T-helper 2 cell treated with Interferon-gamma antibody and Interleukin-4, amounts not matched to agents 5 μg/mL and 100 μg/mL, for 36 hours (primary cell): ENCODE results near the gene ZNF710.
A peak's percentile ranks its signal among the peaks of the same experiment; 100 is the strongest.

Experiments
- DNase-seq: peaks from one replicate; pipeline ENCODE4 v3.0.0; 2021; ENCODE audit warnings: low spot score
- H3K27ac Mint-ChIP-seq: one replicate; pipeline ENCODE4 v1.8.0; 2021; ENCODE audit warnings: mild to moderate bottlenecking, mixed read lengths
- H3K27me3 Mint-ChIP-seq: one replicate; pipeline ENCODE4 v1.8.0; 2021; ENCODE audit warnings: low read depth, mixed read lengths
- H3K36me3 Mint-ChIP-seq: one replicate; pipeline ENCODE4 v1.8.0; 2021; ENCODE audit warnings: low read depth, mixed read lengths
- H3K4me1 Mint-ChIP-seq: one replicate; pipeline ENCODE4 v1.8.0; 2021; ENCODE audit warnings: low read depth, mixed read lengths
- H3K4me3 Mint-ChIP-seq: one replicate; pipeline ENCODE4 v1.8.0; 2022; ENCODE audit warnings: mild to moderate bottlenecking, moderate library complexity, mixed read lengths
- H3K9me3 Mint-ChIP-seq: one replicate; pipeline ENCODE4 v1.8.0; 2021; ENCODE audit warnings: mixed read lengths

Gene ZNF710

GRCh38 chr15:90085565-90085964 is 84.4 kb downstream of the ZNF710 start:
- Mint-ChIP-seq H3K27ac (no peak overlapping the region), H3K36me3 (peaks cover 71% of the 10 kb centered on the region), H3K27me3 (no peaks in the 10 kb centered on the region), H3K4me3 (no peak overlapping the region), H3K9me3 (no peaks in the 10 kb centered on the region), H3K4me1 (peaks cover 10% of the 10 kb centered on the region)
- DNase-seq, result no peak

- peaks cover 10% of the 10 kb centered on the region for H3K4me1 Mint-ChIP-seq
- H3K4me3 Mint-ChIP-seq, result no peak overlapping the region
- H3K36me3 Mint-ChIP-seq, result peaks cover 73% of the 10 kb centered on the region
- H3K9me3 Mint-ChIP-seq, result no peaks in the 10 kb centered on the region
- DNase-seq, result peak; percentile 35
- no peaks in the 10 kb centered on the region for H3K27me3 Mint-ChIP-seq
- H3K27ac Mint-ChIP-seq, result no peak overlapping the region
Observed at GRCh38 chr15:90086868-90087268, 85.7 kb downstream of the ZNF710 start.

- Mint-ChIP-seq H3K4me3 (no peak overlapping the region), H3K9me3 (no peaks in the 10 kb centered on the region), H3K27ac (peak overlapping the region; percentile 20), H3K4me1 (peaks cover 10% of the 10 kb centered on the region), H3K27me3 (no peaks in the 10 kb centered on the region), H3K36me3 (peaks cover 71% of the 10 kb centered on the region)
- DNase-seq, result no peak
Observed at GRCh38 chr15:90087454-90088154, 86.5 kb downstream of the ZNF710 start.

DNA sequence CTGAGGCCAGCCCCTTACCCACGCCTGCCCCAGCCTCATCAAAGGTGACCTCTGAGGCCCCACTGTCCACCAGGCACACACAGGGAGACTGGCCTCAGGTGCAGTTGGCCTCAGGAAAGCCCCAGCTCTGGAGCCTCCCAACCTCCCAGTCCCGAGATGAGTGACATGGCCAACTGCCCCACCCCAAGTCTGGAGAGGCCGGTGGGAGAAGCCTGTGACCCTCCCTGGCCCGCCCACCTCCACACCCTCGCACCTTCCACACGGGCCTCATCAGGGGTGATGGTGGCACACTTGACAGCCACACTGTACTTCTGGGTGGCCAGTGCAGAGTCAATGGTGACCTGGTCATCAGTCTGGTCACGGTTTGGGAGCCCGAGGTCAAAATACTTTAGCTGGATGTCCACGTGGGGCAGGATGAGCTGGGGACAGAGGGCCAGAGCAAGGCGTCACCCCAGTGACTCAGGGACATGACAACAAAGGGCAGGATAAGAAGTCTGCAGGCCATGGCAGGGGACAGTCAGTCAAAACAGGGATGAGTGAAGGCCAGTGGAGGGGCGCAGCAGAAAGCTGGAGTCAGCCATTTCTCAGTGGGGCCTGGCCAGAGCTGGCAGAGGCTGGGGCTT is 89.2 kb downstream of the ZNF710 start:
- Mint-ChIP-seq H3K27me3 (no peaks in the 10 kb centered on the region), H3K4me3 (no peak overlapping the region), H3K27ac (peak overlapping the region; percentile 49), H3K9me3 (no peaks in the 10 kb centered on the region), H3K4me1 (peaks cover 22% of the 10 kb centered on the region), H3K36me3 (peaks cover 70% of the 10 kb centered on the region)
- DNase-seq, result no peak

DNA sequence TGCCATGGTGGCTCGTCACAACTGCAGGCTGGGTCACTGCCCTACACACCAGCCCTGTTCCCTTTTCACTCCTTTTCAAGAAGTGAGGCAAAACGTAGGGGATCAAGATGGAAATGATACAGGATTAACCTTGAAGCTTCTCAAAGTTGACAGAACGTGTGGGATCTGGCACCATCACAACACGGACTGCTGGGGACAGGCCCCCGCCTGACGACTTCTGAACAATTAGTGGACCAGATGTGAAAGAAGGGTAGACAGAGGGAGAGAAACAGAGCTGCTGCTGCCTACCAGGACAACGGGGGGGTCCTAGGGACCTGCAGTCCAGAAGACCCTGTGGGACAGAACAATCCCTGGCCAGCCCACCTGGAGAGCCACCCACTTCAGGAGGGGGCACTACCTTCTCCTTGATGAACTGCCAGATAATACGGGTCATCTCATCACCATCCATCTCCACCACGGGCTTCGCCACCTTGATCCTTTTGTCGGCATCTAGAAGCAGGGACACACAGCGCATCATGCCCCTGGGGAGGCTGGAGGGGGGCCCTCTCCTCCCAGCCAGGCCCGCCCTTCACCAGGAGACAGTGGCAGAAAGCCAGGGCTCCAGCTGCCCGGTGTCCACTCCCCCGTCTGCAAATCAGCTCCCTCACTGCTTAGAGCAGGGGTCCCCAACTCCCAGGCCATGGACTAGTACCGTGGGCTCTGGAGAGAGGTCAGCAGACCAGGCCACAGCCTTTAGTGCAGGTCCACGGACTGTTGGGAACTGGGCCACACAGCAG is 90.2 kb downstream of the ZNF710 start:
- H3K4me3 Mint-ChIP-seq, result no peak overlapping the region
- no peak for DNase-seq
- no peaks in the 10 kb centered on the region for H3K27me3 Mint-ChIP-seq
- no peak overlapping the region for H3K27ac Mint-ChIP-seq
- H3K4me1 Mint-ChIP-seq, result peaks cover 30% of the 10 kb centered on the region
- no peaks in the 10 kb centered on the region for H3K9me3 Mint-ChIP-seq
- peaks cover 69% of the 10 kb centered on the region for H3K36me3 Mint-ChIP-seq

DNA sequence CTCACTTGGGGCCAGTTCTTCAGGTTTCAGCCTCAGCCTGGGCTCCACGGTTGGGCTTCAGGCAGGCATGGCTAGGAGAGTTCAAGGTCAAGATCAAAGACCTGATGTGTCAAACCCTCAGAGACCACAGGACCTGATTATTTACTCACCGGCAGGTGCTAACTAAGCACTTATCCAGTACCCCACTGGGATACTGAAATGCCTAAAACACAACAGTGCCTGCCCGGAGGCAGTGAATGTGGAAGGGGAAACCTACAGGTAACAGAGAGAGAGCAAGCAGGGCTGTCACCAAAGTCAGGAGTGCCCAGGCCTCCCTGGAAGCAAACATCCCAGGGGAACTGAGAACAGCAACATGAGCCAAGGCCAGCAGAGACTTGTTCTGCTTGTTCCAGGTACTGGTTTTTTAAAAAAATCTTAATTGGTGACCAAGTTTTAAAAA is 94.4 kb downstream of the ZNF710 start:
- Mint-ChIP-seq H3K4me1 (peaks cover 56% of the 10 kb centered on the region), H3K27ac (peak overlapping the region; percentile 86), H3K4me3 (peak overlapping the region; percentile 76), H3K27me3 (no peaks in the 10 kb centered on the region), H3K9me3 (no peaks in the 10 kb centered on the region), H3K36me3 (peaks cover 46% of the 10 kb centered on the region)
- DNase-seq, result no peak

DNA sequence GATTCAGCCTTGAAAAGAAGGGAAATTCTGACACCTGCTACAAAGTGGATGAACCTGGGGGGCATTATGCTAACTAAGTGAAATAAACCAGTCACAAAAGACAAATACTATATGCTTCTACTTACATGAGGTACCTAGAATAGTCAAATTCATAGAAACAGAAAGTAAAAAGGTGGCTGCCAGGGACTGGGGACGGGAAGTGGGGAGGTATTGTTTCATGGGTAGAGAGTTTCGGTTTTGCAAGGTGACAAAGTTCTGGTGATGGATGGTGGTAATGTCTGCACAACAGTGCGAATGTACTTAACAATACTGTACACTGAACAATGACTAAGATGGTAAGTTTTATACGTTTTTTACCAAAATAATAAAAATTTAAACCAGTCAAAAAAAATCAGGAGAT is 96.4 kb downstream of the ZNF710 start:
- DNase-seq, result peak; percentile 78
- peaks cover 63% of the 10 kb centered on the region for H3K4me1 Mint-ChIP-seq
- peak overlapping the region; percentile 95 for H3K27ac Mint-ChIP-seq
- peaks cover 44% of the 10 kb centered on the region for H3K36me3 Mint-ChIP-seq
- no peaks in the 10 kb centered on the region for H3K9me3 Mint-ChIP-seq
- no peaks in the 10 kb centered on the region for H3K27me3 Mint-ChIP-seq
- H3K4me3 Mint-ChIP-seq, result peak overlapping the region; percentile 84

- H3K9me3 Mint-ChIP-seq, result no peaks in the 10 kb centered on the region
- DNase-seq, result no peak
- H3K27ac Mint-ChIP-seq, result peak overlapping the region; percentile 95
- peak overlapping the region; percentile 84 for H3K4me3 Mint-ChIP-seq
- H3K36me3 Mint-ChIP-seq, result peaks cover 34% of the 10 kb centered on the region
- no peaks in the 10 kb centered on the region for H3K27me3 Mint-ChIP-seq
- H3K4me1 Mint-ChIP-seq, result peaks cover 65% of the 10 kb centered on the region
Observed at GRCh38 chr15:90099072-90099867, 98.1 kb downstream of the ZNF710 start.

DNA sequence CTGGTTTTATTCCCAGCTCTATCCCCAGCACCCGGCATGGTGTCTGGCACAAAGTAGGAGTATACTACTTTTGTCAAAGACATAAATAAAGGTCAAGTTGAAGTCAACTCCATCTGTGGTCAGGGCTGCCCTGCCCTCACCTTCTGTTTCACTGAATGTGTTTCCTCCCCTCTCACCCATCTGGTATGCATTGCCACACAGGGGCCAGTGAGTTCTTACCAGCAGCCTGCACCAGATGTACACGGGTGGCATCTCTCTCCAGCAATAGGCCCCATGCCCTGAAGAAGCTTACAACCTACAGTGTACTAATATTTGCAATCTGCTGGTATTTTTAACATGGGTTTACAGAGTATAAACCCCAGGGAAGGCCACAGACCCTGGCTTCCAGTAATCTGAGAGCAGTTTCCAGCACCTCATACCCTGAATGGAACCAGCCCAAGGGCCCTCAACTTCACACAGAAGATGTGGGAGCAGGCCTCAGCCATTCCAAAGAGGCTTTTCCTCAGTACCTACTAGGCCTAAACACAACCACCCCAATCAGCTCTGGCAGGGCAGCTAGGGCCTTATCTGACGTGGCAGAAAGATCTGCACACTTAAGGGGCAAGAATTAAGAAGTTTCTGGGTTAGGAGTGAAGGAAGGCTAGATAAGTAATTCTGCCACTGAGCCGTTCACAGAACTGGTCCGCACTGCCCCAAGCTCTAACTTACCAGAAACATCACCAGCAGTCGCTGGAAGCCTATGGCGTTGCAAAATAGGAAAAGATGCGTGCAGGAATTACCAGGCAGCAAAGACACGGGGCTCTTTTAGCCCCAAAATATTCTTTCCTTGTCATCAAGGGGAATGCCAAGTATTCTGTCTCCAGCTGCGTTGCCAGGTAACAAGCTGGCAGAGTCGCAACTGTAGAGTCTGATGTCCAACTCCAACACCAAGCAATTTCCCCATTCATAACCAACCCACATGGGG is 99.0 kb downstream of the ZNF710 start:
- Mint-ChIP-seq H3K27ac (peak overlapping the region; percentile 95), H3K36me3 (peaks cover 29% of the 10 kb centered on the region), H3K4me1 (peaks cover 60% of the 10 kb centered on the region), H3K4me3 (peak overlapping the region; percentile 84), H3K27me3 (no peaks in the 10 kb centered on the region), H3K9me3 (no peaks in the 10 kb centered on the region)
- DNase-seq, result no peak

DNA sequence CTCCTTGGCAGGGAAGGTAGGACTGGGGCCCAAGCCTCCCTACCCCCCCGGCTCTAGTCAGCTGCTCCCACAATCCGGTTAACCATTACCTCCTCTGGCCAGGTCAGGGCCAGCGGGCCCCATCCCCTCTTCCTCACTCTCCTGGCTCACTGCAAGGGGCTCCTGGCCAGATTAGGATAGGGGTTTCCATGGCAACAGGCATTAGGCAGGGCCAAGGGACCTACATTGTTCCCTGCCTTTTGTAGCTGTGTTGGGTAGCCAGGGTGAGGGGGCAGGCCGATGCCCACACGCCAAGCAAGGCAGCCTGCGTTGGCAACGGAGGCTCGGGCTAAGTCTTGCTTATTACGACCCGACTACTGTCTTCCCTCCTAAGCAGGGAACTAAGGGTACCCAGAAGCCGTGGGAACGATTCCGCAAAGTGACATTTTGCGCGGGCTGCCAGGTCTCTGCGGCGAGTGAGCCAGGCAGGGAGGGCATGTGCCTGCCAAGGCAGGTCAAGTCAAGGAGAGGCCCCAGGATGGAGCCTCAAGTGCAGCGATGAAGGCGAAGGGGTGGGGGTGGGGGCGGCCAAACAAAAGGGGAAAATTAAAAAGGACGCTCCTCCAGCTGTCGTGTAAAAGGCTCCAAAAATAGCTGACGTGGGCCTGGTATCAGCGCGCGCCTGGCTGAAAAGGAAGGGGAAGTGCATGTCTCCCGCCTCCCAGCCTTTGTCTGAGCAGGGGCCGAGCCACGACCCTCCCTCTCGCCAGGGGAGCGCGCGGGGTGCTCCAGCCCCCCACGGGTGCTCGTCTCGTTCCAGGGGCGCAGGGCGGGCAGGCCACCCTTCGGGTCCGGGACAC is 100.2 kb downstream of the ZNF710 start:
- no peaks in the 10 kb centered on the region for H3K9me3 Mint-ChIP-seq
- no peak for DNase-seq
- peaks cover 20% of the 10 kb centered on the region for H3K36me3 Mint-ChIP-seq
- no peaks in the 10 kb centered on the region for H3K27me3 Mint-ChIP-seq
- H3K4me1 Mint-ChIP-seq, result peaks cover 51% of the 10 kb centered on the region
- H3K4me3 Mint-ChIP-seq, result peak overlapping the region; percentile 84
- H3K27ac Mint-ChIP-seq, result peak overlapping the region; percentile 95

DNA sequence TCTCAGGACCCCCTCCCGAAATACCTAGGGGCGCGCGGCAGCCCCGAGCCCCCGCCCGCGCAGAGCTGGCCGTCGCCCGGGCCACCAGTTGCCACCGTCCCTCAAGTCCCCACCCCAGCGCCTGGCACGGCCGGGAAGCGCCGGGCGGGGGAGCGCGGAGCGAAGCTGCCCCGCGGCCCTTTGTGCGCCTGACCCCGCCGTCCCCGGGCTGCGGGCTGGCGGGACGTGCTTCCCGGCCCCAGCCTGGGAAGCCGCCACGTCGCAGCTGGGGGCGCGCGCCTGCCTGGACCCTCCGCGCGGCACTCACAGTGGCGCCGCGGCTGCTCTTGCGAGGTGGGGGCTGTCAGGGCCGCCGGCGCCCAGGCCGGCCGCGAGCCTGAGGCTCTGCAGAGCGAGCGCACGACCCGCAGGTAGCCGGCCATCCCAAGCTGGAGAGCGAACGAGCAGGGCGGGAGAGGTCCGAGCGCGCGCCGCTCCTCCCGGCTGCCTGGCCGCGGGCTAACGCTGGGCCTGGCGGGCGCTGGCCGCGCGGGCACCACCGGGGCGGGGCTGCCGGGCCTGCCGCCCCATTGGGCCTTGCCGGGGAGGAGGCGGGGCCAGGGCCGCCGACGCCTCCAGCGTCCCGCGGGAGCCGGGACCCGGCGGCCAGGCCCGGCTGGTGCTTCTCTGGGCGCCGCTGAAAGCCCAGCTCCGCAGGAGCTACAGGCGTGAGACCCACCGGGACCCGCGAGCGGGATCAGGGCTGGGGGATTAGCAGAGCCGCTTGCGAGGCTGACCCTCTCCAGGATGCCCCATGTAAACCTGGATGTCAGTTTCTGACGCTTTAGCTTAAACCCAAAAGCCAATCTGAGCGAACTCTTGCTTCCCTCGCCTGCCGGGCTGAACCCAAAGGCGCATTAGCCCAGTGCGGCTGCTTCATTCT is 101.1 kb downstream of the ZNF710 start, which contains the start of gene IDH2:
TSS of gene IDH2 (minus strand) at position 500 of the 922 bp plus-strand sequence. CDS start at position 422, 78 bp downstream.
- Mint-ChIP-seq H3K27me3 (peaks cover 6% of the 10 kb centered on the region), H3K4me1 (peaks cover 43% of the 10 kb centered on the region), H3K9me3 (no peaks in the 10 kb centered on the region), H3K4me3 (peak within 1 kb of the TSS; percentile 84), H3K36me3 (peaks cover 19% of the 10 kb centered on the region), H3K27ac (peak within 1 kb of the TSS; percentile 95)
- DNase-seq, result peak; percentile 80
